RWPE2 (cell line): ENCODE results near the gene B4GALNT4.

Source experiments
- ATAC-seq: fragments of 200-7000 bp; cut with Tn5 transposase; 3 replicates; pipeline ENCODE4 v1.9.1; 2021; ENCODE audit warnings: low read depth
- DNase-seq: peaks from one replicate; pipeline ENCODE4 v3.0.0-alpha.2; 2020; ENCODE audit warnings: low spot score
- H3K27ac ChIP-seq: fragments of 450-650 bp; 2 replicates; pipeline ENCODE4 v1.5.1; 2017; ENCODE audit warnings: mild to moderate bottlenecking; ENCODE audit not compliant: poor library complexity, severe bottlenecking
- H3K27me3 ChIP-seq: fragments of 250-450 bp; sonication (Bioruptor Pico); 2 replicates; pipeline ENCODE4 v1.5.1; 2021; ENCODE audit warnings: mild to moderate bottlenecking, moderate library complexity; ENCODE audit not compliant: insufficient read depth, poor library complexity, severe bottlenecking
- H3K36me3 ChIP-seq: fragments of 250-450 bp; sonication (Bioruptor Pico); 2 replicates; pipeline ENCODE4 v1.5.1; 2020; ENCODE audit warnings: low read depth, mild to moderate bottlenecking, moderate library complexity
- H3K4me1 ChIP-seq: fragments of 250-450 bp; sonication (Bioruptor Pico); 2 replicates; pipeline ENCODE4 v1.5.1; 2021; ENCODE audit warnings: mild to moderate bottlenecking, moderate library complexity; ENCODE audit not compliant: insufficient read depth, poor library complexity, severe bottlenecking
- H3K4me3 ChIP-seq: fragments of 250-450 bp; sonication (Bioruptor Pico); 2 replicates; pipeline ENCODE4 v1.5.1; 2021; ENCODE audit warnings: mild to moderate bottlenecking, moderate library complexity; ENCODE audit not compliant: severe bottlenecking
- H3K9me3 ChIP-seq: fragments of 250-450 bp; sonication (Bioruptor Pico); 2 replicates; pipeline ENCODE4 v1.5.1; 2021; ENCODE audit warnings: mild to moderate bottlenecking, moderate library complexity; ENCODE audit not compliant: severe bottlenecking
- TF ChIP-seq, protein P1 (sequence below): fragments of 450-650 bp; IDR thresholded peaks from one replicate; pipeline ENCODE4 v1.5.1; 2017; ENCODE audit warnings: mild to moderate bottlenecking, moderate library complexity; ENCODE audit not compliant: poor library complexity, severe bottlenecking

Gene B4GALNT4

GRCh38 chr11:391117-392017, 22.1 kb downstream of the B4GALNT4 start:
- Histone ChIP-seq H3K27ac (no peak overlapping the region), H3K4me3 (no peak overlapping the region), H3K4me1 (peaks cover 11% of the 10 kb centered on the region), H3K9me3 (no peaks in the 10 kb centered on the region), H3K36me3 (peaks cover 9% of the 10 kb centered on the region), H3K27me3 (no peaks in the 10 kb centered on the region)
- TF ChIP-seq, protein P1, sequence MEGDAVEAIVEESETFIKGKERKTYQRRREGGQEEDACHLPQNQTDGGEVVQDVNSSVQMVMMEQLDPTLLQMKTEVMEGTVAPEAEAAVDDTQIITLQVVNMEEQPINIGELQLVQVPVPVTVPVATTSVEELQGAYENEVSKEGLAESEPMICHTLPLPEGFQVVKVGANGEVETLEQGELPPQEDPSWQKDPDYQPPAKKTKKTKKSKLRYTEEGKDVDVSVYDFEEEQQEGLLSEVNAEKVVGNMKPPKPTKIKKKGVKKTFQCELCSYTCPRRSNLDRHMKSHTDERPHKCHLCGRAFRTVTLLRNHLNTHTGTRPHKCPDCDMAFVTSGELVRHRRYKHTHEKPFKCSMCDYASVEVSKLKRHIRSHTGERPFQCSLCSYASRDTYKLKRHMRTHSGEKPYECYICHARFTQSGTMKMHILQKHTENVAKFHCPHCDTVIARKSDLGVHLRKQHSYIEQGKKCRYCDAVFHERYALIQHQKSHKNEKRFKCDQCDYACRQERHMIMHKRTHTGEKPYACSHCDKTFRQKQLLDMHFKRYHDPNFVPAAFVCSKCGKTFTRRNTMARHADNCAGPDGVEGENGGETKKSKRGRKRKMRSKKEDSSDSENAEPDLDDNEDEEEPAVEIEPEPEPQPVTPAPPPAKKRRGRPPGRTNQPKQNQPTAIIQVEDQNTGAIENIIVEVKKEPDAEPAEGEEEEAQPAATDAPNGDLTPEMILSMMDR, result no peak
- DNase-seq, result no peak
- no peak for ATAC-seq

- Histone ChIP-seq H3K9me3 (no peaks in the 10 kb centered on the region), H3K27ac (peak overlapping the region; percentile 91), H3K4me1 (peaks cover 12% of the 10 kb centered on the region), H3K27me3 (no peaks in the 10 kb centered on the region), H3K4me3 (no peak overlapping the region), H3K36me3 (peaks cover 17% of the 10 kb centered on the region)
- ATAC-seq, result no peak
- TF ChIP-seq, protein P1, result no peak
- DNase-seq, result no peak
These were observed 22.9 kb downstream of the B4GALNT4 start for GRCh38 chr11:392102-392777.

- H3K4me3 ChIP-seq, result peak overlapping the region; percentile 90
- no peaks in the 10 kb centered on the region for H3K9me3 ChIP-seq
- peaks cover 21% of the 10 kb centered on the region for H3K36me3 ChIP-seq
- H3K4me1 ChIP-seq, result peaks cover 12% of the 10 kb centered on the region
- ATAC-seq, result peak; percentile 66
- H3K27ac ChIP-seq, result peak overlapping the region; percentile 91
- peak; percentile 94 for DNase-seq
- TF ChIP-seq, protein P1, result no peak
- no peaks in the 10 kb centered on the region for H3K27me3 ChIP-seq
These were observed 24.1 kb downstream of the B4GALNT4 start for GRCh38 chr11:393219-394033.

DNA sequence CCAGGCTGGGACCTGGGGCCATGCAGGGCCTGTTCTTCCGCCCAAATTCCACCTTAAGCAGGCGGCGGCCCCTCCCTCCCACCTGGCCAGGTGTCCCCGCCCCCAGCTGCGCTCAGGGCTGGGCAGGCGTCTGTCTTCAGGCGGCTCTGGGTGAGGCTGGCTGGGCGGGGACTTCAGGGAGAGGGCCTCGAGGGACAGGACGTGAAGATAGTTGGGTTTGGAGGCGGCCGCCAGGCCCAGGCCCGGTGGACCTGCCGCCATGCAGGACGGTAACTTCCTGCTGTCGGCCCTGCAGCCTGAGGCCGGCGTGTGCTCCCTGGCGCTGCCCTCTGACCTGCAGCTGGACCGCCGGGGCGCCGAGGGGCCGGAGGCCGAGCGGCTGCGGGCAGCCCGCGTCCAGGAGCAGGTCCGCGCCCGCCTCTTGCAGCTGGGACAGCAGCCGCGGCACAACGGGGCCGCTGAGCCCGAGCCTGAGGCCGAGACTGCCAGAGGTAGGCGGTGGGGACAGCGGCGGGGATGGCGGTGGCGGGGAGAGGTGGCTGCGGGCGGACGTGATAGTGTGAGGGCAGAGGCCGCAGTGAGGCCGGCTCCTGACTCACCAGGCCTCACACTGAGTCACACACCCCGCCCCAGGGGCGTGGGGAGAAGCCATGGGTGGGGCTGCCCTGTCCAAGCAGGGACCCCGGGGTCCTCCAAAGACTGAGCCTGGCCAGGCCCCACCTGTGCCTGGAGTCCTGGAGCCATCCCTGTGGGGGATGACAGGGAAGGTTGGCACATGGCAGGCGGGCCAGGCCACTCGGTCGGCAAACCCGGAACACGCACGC, 24.9 kb downstream of the B4GALNT4 start, which contains the start of gene PKP3:
Gene PKP3, plus strand, starts transcription at position 176 of the 824 bp plus-strand sequence. Its CDS starts 84 bp downstream, at position 260.
- no peaks in the 10 kb centered on the region for H3K27me3 ChIP-seq

More for the DNA sequence above, 24.9 kb downstream of the B4GALNT4 start, which contains the start of gene PKP3:
- Histone ChIP-seq H3K4me1 (peaks cover 12% of the 10 kb centered on the region), H3K9me3 (no peaks in the 10 kb centered on the region), H3K36me3 (peaks cover 21% of the 10 kb centered on the region), H3K4me3 (peak within 1 kb of the TSS; percentile 90), H3K27ac (peak within 1 kb of the TSS; percentile 91)
- TF ChIP-seq, protein P1, result no peak
- ATAC-seq, result peak; percentile 80
- peak; percentile 97 for DNase-seq
